ENCODE results near the gene ARL16.

DNA sequence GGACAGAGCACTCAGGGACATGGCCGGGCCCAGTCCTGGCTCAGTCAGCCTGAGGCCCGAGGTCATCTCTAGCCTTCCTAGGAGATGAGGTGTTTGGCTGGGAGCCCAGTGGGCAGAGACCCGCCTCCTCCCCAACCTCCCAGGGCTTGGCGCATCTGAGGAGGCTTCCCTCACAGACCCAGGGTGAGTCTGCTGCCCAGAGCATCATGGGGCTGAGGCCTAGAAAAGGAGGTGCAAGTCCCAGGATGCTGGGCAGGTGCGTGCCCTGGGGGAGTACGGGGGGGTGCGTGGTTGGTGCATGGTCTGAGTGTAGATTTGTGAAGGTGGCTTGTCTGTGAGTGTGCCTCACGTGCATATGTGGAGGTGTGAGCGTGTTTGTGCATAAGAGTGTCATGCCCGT lies 31.9 kb downstream of the ARL16 start:
- no peak for TF ChIP-seq POLR2A (IDR thresholded peaks at IDR 0.05)
- TF ChIP-seq, protein P1, sequence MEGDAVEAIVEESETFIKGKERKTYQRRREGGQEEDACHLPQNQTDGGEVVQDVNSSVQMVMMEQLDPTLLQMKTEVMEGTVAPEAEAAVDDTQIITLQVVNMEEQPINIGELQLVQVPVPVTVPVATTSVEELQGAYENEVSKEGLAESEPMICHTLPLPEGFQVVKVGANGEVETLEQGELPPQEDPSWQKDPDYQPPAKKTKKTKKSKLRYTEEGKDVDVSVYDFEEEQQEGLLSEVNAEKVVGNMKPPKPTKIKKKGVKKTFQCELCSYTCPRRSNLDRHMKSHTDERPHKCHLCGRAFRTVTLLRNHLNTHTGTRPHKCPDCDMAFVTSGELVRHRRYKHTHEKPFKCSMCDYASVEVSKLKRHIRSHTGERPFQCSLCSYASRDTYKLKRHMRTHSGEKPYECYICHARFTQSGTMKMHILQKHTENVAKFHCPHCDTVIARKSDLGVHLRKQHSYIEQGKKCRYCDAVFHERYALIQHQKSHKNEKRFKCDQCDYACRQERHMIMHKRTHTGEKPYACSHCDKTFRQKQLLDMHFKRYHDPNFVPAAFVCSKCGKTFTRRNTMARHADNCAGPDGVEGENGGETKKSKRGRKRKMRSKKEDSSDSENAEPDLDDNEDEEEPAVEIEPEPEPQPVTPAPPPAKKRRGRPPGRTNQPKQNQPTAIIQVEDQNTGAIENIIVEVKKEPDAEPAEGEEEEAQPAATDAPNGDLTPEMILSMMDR (IDR thresholded peaks at IDR 0.05): no peak

Measured in tibial nerve (tissue), 3 donors.